A549 (cell line): ENCODE results near the gene KRTCAP2. TPM values are rescaled to one million over a fixed set of nuclear protein-coding genes. Genes with fewer than 3 reads are reported as not detected.

Experiments
- ATAC-seq, 2 experiments: fragments of 200-7000 bp in 1 of 2; fragments of >200 bp in 1 of 2; cut with Nextera tagmentation in 1 of 2; cut with Tn5 transposase in 1 of 2; 3 replicates each; pipeline versions ENCODE4 v1.8.0 to v1.9.1; 2018 to 2020; ENCODE audit warnings: mild to moderate bottlenecking in 1 of 2, moderate library complexity in 1 of 2
- CTCF ChIA-PET: fragments of 300-600 bp; sonication (Branson Sonifier 250); formaldehyde crosslinking; extraction: SDS; loops from one replicate; lab custom pipeline; 2021; ENCODE audit warnings: antibody characterized with exemption, inconsistent platforms; lab: Yijun Ruan, JAX
- POLR2A ChIA-PET: fragments of 350-600 bp; formaldehyde crosslinking; extraction: SDS; loops from one replicate; lab custom pipeline; 2021; ENCODE audit warnings: antibody characterized with exemption, inconsistent platforms; lab: Yijun Ruan, JAX
- DNase-seq, 2 experiments: peaks; one replicate each; pipeline versions ENCODE4 v3.0.0 to v3.0.0-alpha.2; 2011 to 2016; ENCODE audit warnings: low read depth in 1 of 2, low spot score in 1 of 2
- FAIRE-seq: peaks from 2 replicates; lab custom pipeline; 2011; peaks lifted over from hg19 to GRCh38; lab: Jason Lieb, UNC
- H3K27ac ChIP-seq, 2 experiments: fragments of >200 bp; sonication (Bioruptor Twin); formaldehyde crosslinking; 3 replicates each; pipeline ENCODE4 v1.5.1; 2016 to 2017
- H3K4me1 ChIP-seq: fragments of >200 bp; sonication (Bioruptor Twin); formaldehyde crosslinking; 3 replicates; pipeline ENCODE4 v1.6.1; 2016
- H3K4me2 ChIP-seq: fragments of >200 bp; sonication (Bioruptor Twin); formaldehyde crosslinking; 3 replicates; pipeline ENCODE4 v1.6.1; 2016
- H3K4me3 ChIP-seq: fragments of >200 bp; sonication (Bioruptor Twin); formaldehyde crosslinking; 3 replicates; pipeline ENCODE4 v1.5.1; 2016
- H3K9me3 ChIP-seq: fragments of >200 bp; sonication (Bioruptor Twin); formaldehyde crosslinking; 3 replicates; pipeline ENCODE4 v1.6.1; 2016
- CHD2 ChIP-seq: fragments of 150-350 bp; IDR thresholded peaks from 2 replicates; pipeline ENCODE4 v1.6.1; 2014; ENCODE audit warnings: low read length; ENCODE audit not compliant: partially characterized antibody
- CHD4 ChIP-seq: fragments of 200-600 bp; sonication (generic); IDR thresholded peaks from 2 replicates; pipeline ENCODE4 v1.6.1; 2016; ENCODE audit warnings: antibody characterized with exemption, mild to moderate bottlenecking, borderline replicate concordance
- GATA3 ChIP-seq: IDR thresholded peaks from 2 replicates; pipeline ENCODE4 v1.6.1; 2012; ENCODE audit warnings: borderline replicate concordance
- HOXB13 ChIP-seq: fragments of 250-450 bp; sonication (Bioruptor Pico); IDR thresholded peaks from 2 replicates; pipeline ENCODE4 v1.5.0; 2020; ENCODE audit warnings: low read depth, mild to moderate bottlenecking, moderate library complexity
- JUN ChIP-seq, 2 experiments: fragments of >200 bp; sonication (Bioruptor Twin); formaldehyde crosslinking; IDR thresholded peaks; 2 replicates in 1 of 2; 3 replicates in 1 of 2; pipeline ENCODE4 v1.6.1; 2016 to 2017
- NFE2L2 ChIP-seq: fragments of 150-350 bp; conservative IDR thresholded peaks from 2 replicates; pipeline ENCODE4 v1.6.1; 2014; ENCODE audit warnings: low read length
- NPAS2 ChIP-seq: fragments of 250-450 bp; sonication (Bioruptor Pico); IDR thresholded peaks from 2 replicates; pipeline ENCODE4 v1.8.0; 2022; ENCODE audit warnings: mild to moderate bottlenecking, moderate library complexity, borderline replicate concordance
- NR3C1 ChIP-seq: fragments of >200 bp; sonication (Bioruptor Twin); formaldehyde crosslinking; IDR thresholded peaks from 3 replicates; pipeline ENCODE4 v1.6.1; 2017
- TP53 ChIP-seq: fragments of 250-450 bp; sonication (Bioruptor Pico); IDR thresholded peaks from 2 replicates; pipeline ENCODE4 v1.5.0; 2021; ENCODE audit warnings: mild to moderate bottlenecking, moderate library complexity
- ZNF302 ChIP-seq: fragments of 250-450 bp; sonication (Bioruptor Pico); IDR thresholded peaks from 2 replicates; pipeline ENCODE4 v1.9.0; 2021; ENCODE audit warnings: inconsistent platforms, mild to moderate bottlenecking, moderate library complexity
- ZSCAN20 ChIP-seq: fragments of 250-450 bp; sonication (Bioruptor Pico); IDR thresholded peaks from 2 replicates; pipeline ENCODE4 v1.8.0; 2022; ENCODE audit warnings: mild to moderate bottlenecking, moderate library complexity
- WGBS: methylation state at CpG from one replicate; pipeline ENCODE4 v1.1.6; 2017; ENCODE audit errors: missing lambda C conversion rate; 5-methylcytosine and 5-hydroxymethylcytosine counted together
- polyA plus RNA-seq, 4 experiments: library from polyadenylated mRNA; depleted of rRNA in 3 of 4; stranded (reverse); fragments of >200 nt; fragmentation: RNase III in 1 of 4; extraction: RNeasy Plus Mini Kit Qiagen cat#74134 plus additional on column Dnase treatment in 1 of 4; gene quantifications; 2 replicates in 3 of 4; 3 replicates in 1 of 4; pipeline ENCODE4 v1.2.3, GENCODE V29; 2011 to 2017
- TF ChIP-seq, protein P1 (sequence below): fragments of >200 bp; sonication (Bioruptor Twin); formaldehyde crosslinking; IDR thresholded peaks from 3 replicates; pipeline ENCODE4 v1.6.1; 2016
- TF ChIP-seq, protein P2 (sequence below): fragments of 250-450 bp; sonication (Bioruptor Pico); IDR thresholded peaks from 2 replicates; pipeline ENCODE4 v1.5.0; 2021; ENCODE audit warnings: mild to moderate bottlenecking, moderate library complexity, borderline replicate concordance

The KRTCAP2 gene
- polyA plus RNA-seq, 2 of the 4 experiments (the other 2 are of a cell fraction), result 154 to 217 TPM

DNA sequence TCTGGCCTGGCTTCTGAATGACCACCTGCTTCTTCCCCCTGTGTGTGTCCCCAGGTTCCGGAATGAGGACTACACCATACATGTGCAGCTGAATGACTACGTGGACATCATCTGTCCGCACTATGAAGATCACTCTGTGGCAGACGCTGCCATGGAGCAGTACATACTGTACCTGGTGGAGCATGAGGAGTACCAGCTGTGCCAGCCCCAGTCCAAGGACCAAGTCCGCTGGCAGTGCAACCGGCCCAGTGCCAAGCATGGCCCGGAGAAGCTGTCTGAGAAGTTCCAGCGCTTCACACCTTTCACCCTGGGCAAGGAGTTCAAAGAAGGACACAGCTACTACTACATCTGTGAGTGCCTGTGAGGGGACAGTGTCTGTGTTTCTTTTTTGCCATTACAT, 41.8 kb downstream of the KRTCAP2 start:
- Histone ChIP-seq H3K27ac (no peak overlapping the region), H3K4me3 (no peak overlapping the region), H3K4me1 (peaks cover 47% of the 10 kb centered on the region), H3K4me2 (peak overlapping the region; percentile 89; the same call in 1 of the 3 replicates), H3K9me3 (no peaks in the 10 kb centered on the region)
- DNase-seq, result no peak
- 99% methylated on average over 8 of the region's 8 CpGs for WGBS
- CTCF ChIA-PET, result interaction anchor here (0.8 to 19.7 kb wide), 9 partner anchors 11 to 119 kb away, joined by 3 to 309 read pairs (median 5); partner anchors contain the start of genes ADAM15 and KRTCAP2
- POLR2A ChIA-PET, result no interaction called here
- ATAC-seq, result no peak
- TF ChIP-seq CHD2, result no peak
- no peak for TF ChIP-seq NFE2L2
- TF ChIP-seq HOXB13, result no peak
- TF ChIP-seq GATA3, result no peak
- TF ChIP-seq, protein P1, sequence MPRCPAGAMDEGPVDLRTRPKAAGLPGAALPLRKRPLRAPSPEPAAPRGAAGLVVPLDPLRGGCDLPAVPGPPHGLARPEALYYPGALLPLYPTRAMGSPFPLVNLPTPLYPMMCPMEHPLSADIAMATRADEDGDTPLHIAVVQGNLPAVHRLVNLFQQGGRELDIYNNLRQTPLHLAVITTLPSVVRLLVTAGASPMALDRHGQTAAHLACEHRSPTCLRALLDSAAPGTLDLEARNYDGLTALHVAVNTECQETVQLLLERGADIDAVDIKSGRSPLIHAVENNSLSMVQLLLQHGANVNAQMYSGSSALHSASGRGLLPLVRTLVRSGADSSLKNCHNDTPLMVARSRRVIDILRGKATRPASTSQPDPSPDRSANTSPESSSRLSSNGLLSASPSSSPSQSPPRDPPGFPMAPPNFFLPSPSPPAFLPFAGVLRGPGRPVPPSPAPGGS, result no peak
- no peak for FAIRE-seq

DNA sequence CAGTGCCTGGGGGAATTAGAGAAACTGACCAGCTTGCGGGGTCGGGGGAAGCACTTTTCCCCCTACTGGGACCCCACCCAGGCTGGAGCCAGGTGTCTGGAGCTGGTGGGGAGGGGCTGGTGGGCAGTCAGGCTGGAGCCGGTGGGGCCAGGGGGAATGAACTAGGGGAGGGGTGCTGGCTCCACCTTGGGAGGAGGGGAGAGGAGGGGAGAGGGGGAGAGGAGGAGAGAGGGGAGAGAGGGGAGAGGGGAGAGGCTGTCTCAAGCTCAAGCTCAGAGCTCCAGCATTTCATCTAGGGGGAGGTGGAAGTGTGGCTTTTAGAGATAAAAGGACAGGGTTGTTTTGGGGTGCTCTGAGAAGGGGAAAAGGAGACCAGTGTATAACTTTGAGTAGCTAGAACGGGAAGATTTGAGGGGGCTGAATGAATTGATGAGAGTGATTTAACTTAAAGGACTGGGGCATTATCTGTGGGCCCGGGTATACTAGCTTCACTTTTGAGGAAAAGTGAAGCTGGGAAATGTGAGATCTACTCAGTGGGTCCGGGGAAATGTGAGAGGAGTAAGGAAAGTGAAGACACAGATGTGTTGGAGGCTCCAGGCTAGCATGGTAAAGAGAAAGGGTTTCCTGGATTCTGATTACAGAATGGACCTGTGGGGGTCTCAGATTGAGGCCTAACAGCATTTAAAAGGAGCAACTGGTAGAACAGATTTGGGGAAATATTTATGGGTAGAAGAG, 42.7 kb downstream of the KRTCAP2 start:
- DNase-seq (no peak), FAIRE-seq (no peak), ATAC-seq (no peak)
- ChIA-PET POLR2A (no interaction called here), CTCF (interaction anchor here (0.8 to 19.7 kb wide), 11 partner anchors 10 to 795 kb away, joined by 3 to 309 read pairs (median 4); partner anchors contain the start of genes ADAM15 and KRTCAP2)
- H3K4me2 ChIP-seq, result peak overlapping the region; percentile 89
- H3K9me3 ChIP-seq, result no peaks in the 10 kb centered on the region
- H3K27ac ChIP-seq, result peak overlapping the region; percentile 80 to 90
- TF ChIP-seq ZNF302 (no peak), CHD4 (no peak), NR3C1 (no peak), GATA3 (no peak), NPAS2 (no peak), TP53 (CRISPR knock-in tag) (no peak)
- TF ChIP-seq, protein P2, sequence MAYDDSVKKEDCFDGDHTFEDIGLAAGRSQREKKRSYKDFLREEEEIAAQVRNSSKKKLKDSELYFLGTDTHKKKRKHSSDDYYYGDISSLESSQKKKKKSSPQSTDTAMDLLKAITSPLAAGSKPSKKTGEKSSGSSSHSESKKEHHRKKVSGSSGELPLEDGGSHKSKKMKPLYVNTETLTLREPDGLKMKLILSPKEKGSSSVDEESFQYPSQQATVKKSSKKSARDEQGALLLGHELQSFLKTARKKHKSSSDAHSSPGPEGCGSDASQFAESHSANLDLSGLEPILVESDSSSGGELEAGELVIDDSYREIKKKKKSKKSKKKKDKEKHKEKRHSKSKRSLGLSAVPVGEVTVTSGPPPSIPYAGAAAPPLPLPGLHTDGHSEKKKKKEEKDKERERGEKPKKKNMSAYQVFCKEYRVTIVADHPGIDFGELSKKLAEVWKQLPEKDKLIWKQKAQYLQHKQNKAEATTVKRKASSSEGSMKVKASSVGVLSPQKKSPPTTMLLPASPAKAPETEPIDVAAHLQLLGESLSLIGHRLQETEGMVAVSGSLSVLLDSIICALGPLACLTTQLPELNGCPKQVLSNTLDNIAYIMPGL, result no peak
- H3K4me3 ChIP-seq, result peak overlapping the region; percentile 55
- 83% methylated on average over 4 of the region's 6 CpGs for WGBS
- peaks cover 55% of the 10 kb centered on the region for H3K4me1 ChIP-seq

DNA sequence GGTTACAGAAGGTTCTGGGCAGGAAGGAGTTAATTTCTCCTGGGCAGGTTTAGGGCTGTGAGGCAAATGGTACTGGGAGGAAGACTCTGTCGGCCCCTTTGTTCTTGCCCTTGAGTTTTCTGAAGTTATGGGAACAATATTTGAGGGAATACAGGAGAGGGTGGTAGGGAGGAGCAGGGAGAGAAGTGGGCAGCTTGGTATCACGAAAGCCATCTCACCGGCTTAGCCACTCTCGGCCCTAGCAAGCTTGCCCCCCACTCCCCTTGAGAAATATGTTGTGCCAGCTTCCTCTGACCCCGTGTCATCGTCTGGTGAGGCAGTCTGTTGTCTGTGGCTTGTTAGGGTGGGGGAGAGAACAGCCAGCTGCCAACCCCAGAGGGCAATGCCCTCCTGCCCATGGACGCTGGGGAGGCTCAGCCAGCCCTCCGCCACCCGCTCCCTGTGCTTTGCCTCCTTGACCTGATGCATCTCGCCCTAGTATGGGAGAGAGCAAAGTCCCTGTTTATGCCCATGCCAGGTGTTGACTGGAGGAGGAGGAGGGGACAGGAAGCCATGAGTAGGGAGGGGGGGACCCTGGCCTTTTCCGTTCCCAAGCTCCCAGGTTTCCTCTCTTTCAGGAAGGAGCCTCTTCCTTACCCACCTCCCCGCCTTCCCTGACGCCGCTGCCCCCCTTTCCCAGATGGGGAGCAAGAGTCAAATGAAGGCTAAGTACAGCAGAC, 44.2 kb downstream of the KRTCAP2 start:
- CTCF ChIA-PET, result interaction anchor here (0.9 to 19.7 kb wide), 10 partner anchors 8 to 85 kb away, joined by 3 to 309 read pairs (median 4); partner anchors contain the start of gene KRTCAP2
- FAIRE-seq (no peak), DNase-seq (peak in 1 of 2 experiments; percentile 42), ATAC-seq (peak in 1 of 2 experiments; percentile 2; a peak in 2 of 6 replicates)
- H3K4me2 ChIP-seq, result peak overlapping the region; percentile 89
- TF ChIP-seq ZSCAN20 (CRISPR knock-in tag), result no peak
- 0 out of 5 replicates have a peak, but pooled peaks of 1 of the 2 experiments have one; percentile 18 for TF ChIP-seq JUN (IDR thresholded peaks at IDR 0.05)
- POLR2A ChIA-PET, result interaction anchor here (0.6 to 1.1 kb wide), 2 partner anchors 21 to 145 kb away, joined by 3 to 5 read pairs; partner anchors contain the start of gene CLK2
- H3K4me3 ChIP-seq, result peak overlapping the region; percentile 55
- 9% methylated on average over 14 of the region's 14 CpGs for WGBS
- peaks cover 60% of the 10 kb centered on the region for H3K4me1 ChIP-seq
- no peaks in the 10 kb centered on the region for H3K9me3 ChIP-seq
- H3K27ac ChIP-seq, result peak overlapping the region; percentile 80 to 90
